ENCODE measurements around the gene FAM43A. TPM values are rescaled to one million over a fixed set of nuclear protein-coding genes. Genes with fewer than 3 reads are reported as not detected.

FAM43A gene
- total and polyA plus RNA-seq, 9 of the 15 experiments (the other 6 are each of a cell fraction or from before 2014, with no cell fraction given): 0.03 to 1.2 (median 0.21) TPM

- TF ChIP-seq RBM39 (optimal IDR thresholded peaks at IDR 0.05; ENCODE audit: low read depth, low read length) (no peak), FOXA3 (CRISPR knock-in tag; conservative IDR thresholded peaks at IDR 0.05 in 1 of 2, IDR thresholded peaks at IDR 0.05 in 1 of 2) (0 out of 4 replicates have a peak, but pooled peaks of 1 of the 2 experiments have one; percentile 20), NEUROD1 (IDR thresholded peaks at IDR 0.05; ENCODE audit: borderline replicate concordance, low read depth, low read length, partially characterized antibody) (peak; percentile 91), PRMT5 (CRISPR knock-in tag; IDR thresholded peaks at IDR 0.05) (no peak), ZBTB7A (IDR thresholded peaks at IDR 0.05; ENCODE audit: borderline replicate concordance, control insufficient read depth, low read depth, low read length) (peak; percentile 75), KLF16 (IDR thresholded peaks at IDR 0.05) (no peak), MED1 (CRISPR knock-in tag; IDR thresholded peaks at IDR 0.05; ENCODE audit: borderline replicate concordance) (no peak), STAT5A (IDR thresholded peaks at IDR 0.05; ENCODE audit: borderline replicate concordance, low read length) (0 out of 2 replicates have a peak, but pooled peaks have one; percentile 43), NFE2L1 (tag; IDR thresholded peaks at IDR 0.05; ENCODE audit: borderline replicate concordance, low read depth) (no peak), PBX2 (CRISPR knock-in tag; IDR thresholded peaks at IDR 0.05; ENCODE audit: low read depth) (no peak), PBX2 (tag; conservative IDR thresholded peaks at IDR 0.05; ENCODE audit: low read depth) (no peak), CC2D1A (IDR thresholded peaks at IDR 0.05) (no peak), ZFP30 (CRISPR knock-in tag; IDR thresholded peaks at IDR 0.05; ENCODE audit: borderline replicate concordance) (no peak), KLF10 (CRISPR knock-in tag; IDR thresholded peaks at IDR 0.05) (no peak), SMAD1 (IDR thresholded peaks at IDR 0.05; ENCODE audit: low read depth, low read length, partially characterized antibody) (no peak), SRSF3 (IDR thresholded peaks at IDR 0.05; ENCODE audit: insufficient read depth, low read length) (no peak)
- TF ChIP-seq, protein P1, sequence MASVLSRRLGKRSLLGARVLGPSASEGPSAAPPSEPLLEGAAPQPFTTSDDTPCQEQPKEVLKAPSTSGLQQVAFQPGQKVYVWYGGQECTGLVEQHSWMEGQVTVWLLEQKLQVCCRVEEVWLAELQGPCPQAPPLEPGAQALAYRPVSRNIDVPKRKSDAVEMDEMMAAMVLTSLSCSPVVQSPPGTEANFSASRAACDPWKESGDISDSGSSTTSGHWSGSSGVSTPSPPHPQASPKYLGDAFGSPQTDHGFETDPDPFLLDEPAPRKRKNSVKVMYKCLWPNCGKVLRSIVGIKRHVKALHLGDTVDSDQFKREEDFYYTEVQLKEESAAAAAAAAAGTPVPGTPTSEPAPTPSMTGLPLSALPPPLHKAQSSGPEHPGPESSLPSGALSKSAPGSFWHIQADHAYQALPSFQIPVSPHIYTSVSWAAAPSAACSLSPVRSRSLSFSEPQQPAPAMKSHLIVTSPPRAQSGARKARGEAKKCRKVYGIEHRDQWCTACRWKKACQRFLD (CRISPR knock-in tag; IDR thresholded peaks at IDR 0.05): peak; percentile 90
- TF ChIP-seq, protein P2, sequence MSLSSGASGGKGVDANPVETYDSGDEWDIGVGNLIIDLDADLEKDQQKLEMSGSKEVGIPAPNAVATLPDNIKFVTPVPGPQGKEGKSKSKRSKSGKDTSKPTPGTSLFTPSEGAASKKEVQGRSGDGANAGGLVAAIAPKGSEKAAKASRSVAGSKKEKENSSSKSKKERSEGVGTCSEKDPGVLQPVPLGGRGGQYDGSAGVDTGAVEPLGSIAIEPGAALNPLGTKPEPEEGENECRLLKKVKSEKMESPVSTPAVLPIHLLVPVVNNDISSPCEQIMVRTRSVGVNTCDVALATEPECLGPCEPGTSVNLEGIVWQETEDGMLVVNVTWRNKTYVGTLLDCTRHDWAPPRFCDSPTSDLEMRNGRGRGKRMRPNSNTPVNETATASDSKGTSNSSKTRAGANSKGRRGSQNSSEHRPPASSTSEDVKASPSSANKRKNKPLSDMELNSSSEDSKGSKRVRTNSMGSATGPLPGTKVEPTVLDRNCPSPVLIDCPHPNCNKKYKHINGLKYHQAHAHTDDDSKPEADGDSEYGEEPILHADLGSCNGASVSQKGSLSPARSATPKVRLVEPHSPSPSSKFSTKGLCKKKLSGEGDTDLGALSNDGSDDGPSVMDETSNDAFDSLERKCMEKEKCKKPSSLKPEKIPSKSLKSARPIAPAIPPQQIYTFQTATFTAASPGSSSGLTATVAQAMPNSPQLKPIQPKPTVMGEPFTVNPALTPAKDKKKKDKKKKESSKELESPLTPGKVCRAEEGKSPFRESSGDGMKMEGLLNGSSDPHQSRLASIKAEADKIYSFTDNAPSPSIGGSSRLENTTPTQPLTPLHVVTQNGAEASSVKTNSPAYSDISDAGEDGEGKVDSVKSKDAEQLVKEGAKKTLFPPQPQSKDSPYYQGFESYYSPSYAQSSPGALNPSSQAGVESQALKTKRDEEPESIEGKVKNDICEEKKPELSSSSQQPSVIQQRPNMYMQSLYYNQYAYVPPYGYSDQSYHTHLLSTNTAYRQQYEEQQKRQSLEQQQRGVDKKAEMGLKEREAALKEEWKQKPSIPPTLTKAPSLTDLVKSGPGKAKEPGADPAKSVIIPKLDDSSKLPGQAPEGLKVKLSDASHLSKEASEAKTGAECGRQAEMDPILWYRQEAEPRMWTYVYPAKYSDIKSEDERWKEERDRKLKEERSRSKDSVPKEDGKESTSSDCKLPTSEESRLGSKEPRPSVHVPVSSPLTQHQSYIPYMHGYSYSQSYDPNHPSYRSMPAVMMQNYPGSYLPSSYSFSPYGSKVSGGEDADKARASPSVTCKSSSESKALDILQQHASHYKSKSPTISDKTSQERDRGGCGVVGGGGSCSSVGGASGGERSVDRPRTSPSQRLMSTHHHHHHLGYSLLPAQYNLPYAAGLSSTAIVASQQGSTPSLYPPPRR (CRISPR knock-in tag; IDR thresholded peaks at IDR 0.05; ENCODE audit: borderline replicate concordance): no peak
Measured at GRCh38 chr3:194671900-194672808, 13.5 kb upstream of the FAM43A start, which contains the start of gene LSG1 (continued).

Data from K562 (cell line).